Measurements from ENCODE around the gene INPP5A.

GRCh38 chr10:132515811-132516726 is 21.5 kb upstream of the INPP5A start:
- TF ChIP-seq POLR2A (IDR thresholded peaks at IDR 0.05) (no peak), CTCF (IDR thresholded peaks at IDR 0.05) (no peak), POLR2AphosphoS5 (IDR thresholded peaks at IDR 0.05) (no peak), EP300 (IDR thresholded peaks at IDR 0.05; ENCODE audit: low read depth) (no peak)

Measured in transverse colon (tissue), 4 donors.